Measurements from ENCODE around the gene NFATC3. TPM values are rescaled to one million over a fixed set of nuclear protein-coding genes. Genes with fewer than 3 reads are reported as not detected.

NFATC3 gene
- total and polyA plus RNA-seq, 2 donors (not counting 1 experiment from before 2014, with no cell fraction given) = 33.4 to 115 TPM

DNA sequence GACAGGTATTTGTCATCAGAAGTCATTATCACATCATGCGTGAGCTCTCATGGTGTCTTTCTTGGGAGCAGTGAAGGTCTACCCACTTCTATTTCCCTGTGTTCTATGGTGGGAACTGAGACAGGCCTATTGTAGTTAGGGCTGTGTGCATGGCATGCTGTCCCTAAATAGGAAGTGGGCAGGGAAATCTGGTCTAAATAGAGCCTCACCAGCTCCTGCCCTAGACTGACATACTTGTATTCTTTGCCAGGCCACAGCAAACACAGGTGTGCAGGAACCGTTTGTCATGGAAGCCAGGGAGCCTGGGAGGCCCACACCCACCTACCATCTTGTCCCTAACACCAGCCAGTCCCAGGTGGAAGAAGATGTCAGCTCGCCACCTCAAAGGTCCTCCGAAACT is 189.3 kb downstream of the NFATC3 start:
- H3K79me2 ChIP-seq (ENCODE audit: control insufficient read depth, insufficient read depth, low read length) = peaks cover 86% of the 10 kb centered on the region
- peaks cover 35% of the 10 kb centered on the region for H4K20me1 ChIP-seq (ENCODE audit: control insufficient read depth, insufficient read depth, low read length, poor library complexity, severe bottlenecking)
- Mint-ChIP-seq H3K9me3 (ENCODE audit: insufficient read depth) (no peaks in the 10 kb centered on the region), H3K4me3 (peak overlapping the region; percentile 19), H3K4me1 (peaks cover 57% of the 10 kb centered on the region), H3K27ac (peak overlapping the region; percentile 71), H3K27me3 (no peaks in the 10 kb centered on the region)
- ChIA-PET CTCF (interaction anchor here (0.8 to 3.6 kb wide), 7 partner anchors 8 to 54 kb away, joined by 3 to 20 read pairs (median 5); partner anchors contain the start of gene SLC7A6), POLR2A (interaction anchor here (0.5 to 1.0 kb wide), 2 partner anchors 10 to 36 kb away, joined by 4 to 5 read pairs; partner anchors contain the start of genes PRMT7 and SLC7A6OS)
- no peak for TF ChIP-seq CTCF (IDR thresholded peaks at IDR 0.05)
- no peak for TF ChIP-seq EZH2 (IDR thresholded peaks at IDR 0.05; ENCODE audit: borderline replicate concordance, insufficient read depth, low read depth, low read length, poor library complexity, severe bottlenecking)
- no peak for DNase-seq
- peak overlapping the region in 1 of 2 donors; percentile 1 for H3K27ac ChIP-seq (ENCODE audit: low read length in 2 of 2)
- H2AFZ ChIP-seq (ENCODE audit: insufficient read depth, low read depth, low read length, poor library complexity, severe bottlenecking) = no peak overlapping the region
- peaks cover 9 to 43% of the 10 kb centered on the region in 2 experiments for H3K36me3 ChIP-seq (replicated peaks in 1 of 2; ENCODE audit: control extremely low read depth in 1 of 2, control insufficient read depth in 1 of 2, extremely low read depth in 1 of 2, insufficient read depth in 2 of 2, low read length in 1 of 2)
- WGBS (ENCODE audit: insufficient coverage) = 91% methylated on average over 3 of the region's 4 CpGs
- intact Hi-C loops (cut with micrococcal nuclease) = no loop called here
- peaks cover 43 to 54% of the 10 kb centered on the region in 2 donors for H3K4me1 ChIP-seq (ENCODE audit: control insufficient read depth in 2 of 2, insufficient read depth in 2 of 2, low read length in 2 of 2)
- no peaks in the 10 kb centered on the region for H3K27me3 ChIP-seq (replicated peaks in 1 of 4; ENCODE audit: control extremely low read depth in 1 of 4, control insufficient read depth in 3 of 4, insufficient read depth in 4 of 4, low read length in 3 of 4)
- H3K4me3 ChIP-seq (ENCODE audit: control extremely low read depth in 1 of 5, extremely low read depth in 1 of 5, insufficient read depth in 1 of 5, low read depth in 2 of 5, low read length in 4 of 5) = no peak overlapping the region
- H3K9me3 ChIP-seq (ENCODE audit: control extremely low read depth in 1 of 3, control insufficient read depth in 2 of 3, insufficient read depth in 1 of 3, low read length in 2 of 3) = no peaks in the 10 kb centered on the region
- ATAC-seq (ENCODE audit: low read depth) = no peak
- peak overlapping the region; percentile 62 for H3K4me2 ChIP-seq (replicated peaks; ENCODE audit: low read depth, low read length, poor library complexity, severe bottlenecking)
- no peak overlapping the region for H3K9ac ChIP-seq (ENCODE audit: low read length)

DNA sequence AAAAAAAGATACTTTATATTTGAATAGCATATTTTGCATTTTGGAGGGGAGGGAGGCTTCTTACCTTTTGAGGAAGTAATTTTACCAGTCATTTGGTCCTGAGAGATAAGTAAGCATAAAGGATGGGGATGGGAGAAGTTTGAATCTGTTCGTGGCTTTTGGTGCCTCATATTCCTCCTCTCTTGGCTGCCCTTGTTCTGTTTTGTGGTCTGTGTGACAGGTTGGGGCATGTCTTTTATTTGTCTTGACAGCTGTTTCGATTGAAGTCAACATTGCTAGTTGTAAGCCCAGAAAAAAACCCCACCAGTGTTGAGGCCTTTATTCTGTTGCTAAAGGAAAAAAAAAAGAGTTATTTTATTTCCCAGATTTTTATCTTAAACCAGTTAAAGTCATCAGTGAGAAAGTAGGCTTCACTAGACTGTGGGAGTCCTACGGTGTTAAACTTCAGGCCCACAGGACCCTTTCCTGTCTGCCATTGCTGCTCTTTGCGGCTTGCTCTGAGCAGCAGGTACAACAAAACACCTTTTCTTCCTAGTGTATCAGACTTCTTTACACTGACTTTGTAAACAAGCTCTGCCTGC is 190.5 kb downstream of the NFATC3 start:
- ChIA-PET CTCF (interaction anchor here (0.6 to 3.6 kb wide), 7 partner anchors 10 to 53 kb away, joined by 3 to 20 read pairs (median 5); partner anchors contain the start of genes PRMT7, SLC7A6 and SLC7A6OS), POLR2A (no interaction called here)
- Histone ChIP-seq H3K79me2 (ENCODE audit: control insufficient read depth, insufficient read depth, low read length) (peaks cover 86% of the 10 kb centered on the region), H3K9ac (ENCODE audit: low read length) (peak overlapping the region; percentile 47), H3K4me1 (ENCODE audit: control insufficient read depth in 2 of 2, insufficient read depth in 2 of 2, low read length in 2 of 2) (peaks cover 43 to 61% of the 10 kb centered on the region in 2 donors), H3K4me3 (ENCODE audit: control extremely low read depth in 1 of 5, extremely low read depth in 1 of 5, insufficient read depth in 1 of 5, low read depth in 2 of 5, low read length in 4 of 5) (peak overlapping the region in 2 of 5 experiments; percentile 24 to 40), H3K27ac (ENCODE audit: low read length in 2 of 2) (peak overlapping the region; percentile 46 to 79), H4K20me1 (ENCODE audit: control insufficient read depth, insufficient read depth, low read length, poor library complexity, severe bottlenecking) (peaks cover 35% of the 10 kb centered on the region), H3K36me3 (replicated peaks in 1 of 2; ENCODE audit: control extremely low read depth in 1 of 2, control insufficient read depth in 1 of 2, extremely low read depth in 1 of 2, insufficient read depth in 2 of 2, low read length in 1 of 2) (peaks cover 9 to 40% of the 10 kb centered on the region in 2 experiments), H3K4me2 (replicated peaks; ENCODE audit: low read depth, low read length, poor library complexity, severe bottlenecking) (peak overlapping the region; percentile 62), H2AFZ (ENCODE audit: insufficient read depth, low read depth, low read length, poor library complexity, severe bottlenecking) (peak overlapping the region; percentile 28), H3K9me3 (ENCODE audit: control extremely low read depth in 1 of 3, control insufficient read depth in 2 of 3, insufficient read depth in 1 of 3, low read length in 2 of 3) (no peaks in the 10 kb centered on the region), H3K27me3 (replicated peaks in 1 of 4; ENCODE audit: control extremely low read depth in 1 of 4, control insufficient read depth in 3 of 4, insufficient read depth in 4 of 4, low read length in 3 of 4) (no peaks in the 10 kb centered on the region)
- 15% methylated on average over 3 of the region's 4 CpGs for WGBS (ENCODE audit: insufficient coverage)
- Mint-ChIP-seq H3K9me3 (ENCODE audit: insufficient read depth) (no peaks in the 10 kb centered on the region), H3K4me1 (peaks cover 55% of the 10 kb centered on the region), H3K4me3 (peak overlapping the region; percentile 64), H3K27me3 (no peaks in the 10 kb centered on the region), H3K27ac (peak overlapping the region; percentile 94)
- DNase-seq (peak; percentile 65), ATAC-seq (ENCODE audit: low read depth) (peak; percentile 67)
- intact Hi-C loops (cut with micrococcal nuclease) = loop anchor here (1.0 kb wide), 1 partner anchor 14 kb away; no protein-coding TSS in a partner anchor
- no peak for TF ChIP-seq CTCF (IDR thresholded peaks at IDR 0.05)
- no peak for TF ChIP-seq EZH2 (IDR thresholded peaks at IDR 0.05; ENCODE audit: borderline replicate concordance, insufficient read depth, low read depth, low read length, poor library complexity, severe bottlenecking)

All from B cell (primary cell).